D721Med (cell line): ENCODE measurements around the gene GPR31.

ENCODE experiments used
- DNase-seq: peaks from one replicate; pipeline ENCODE4 v3.0.0; 2011; ENCODE audit warnings: low spot score; ENCODE audit not compliant: insufficient read length
- FAIRE-seq: peaks from 2 replicates; lab custom pipeline; 2011; peaks lifted over from hg19 to GRCh38; lab: Jason Lieb, UNC
- TF ChIP-seq, protein P1 (sequence below): IDR thresholded peaks from 2 replicates; pipeline ENCODE4 v1.5.1; 2012; ENCODE audit warnings: mild to moderate bottlenecking, control low read depth; ENCODE audit not compliant: insufficient read depth; ENCODE audit errors: missing control alignments

Gene GPR31

DNA sequence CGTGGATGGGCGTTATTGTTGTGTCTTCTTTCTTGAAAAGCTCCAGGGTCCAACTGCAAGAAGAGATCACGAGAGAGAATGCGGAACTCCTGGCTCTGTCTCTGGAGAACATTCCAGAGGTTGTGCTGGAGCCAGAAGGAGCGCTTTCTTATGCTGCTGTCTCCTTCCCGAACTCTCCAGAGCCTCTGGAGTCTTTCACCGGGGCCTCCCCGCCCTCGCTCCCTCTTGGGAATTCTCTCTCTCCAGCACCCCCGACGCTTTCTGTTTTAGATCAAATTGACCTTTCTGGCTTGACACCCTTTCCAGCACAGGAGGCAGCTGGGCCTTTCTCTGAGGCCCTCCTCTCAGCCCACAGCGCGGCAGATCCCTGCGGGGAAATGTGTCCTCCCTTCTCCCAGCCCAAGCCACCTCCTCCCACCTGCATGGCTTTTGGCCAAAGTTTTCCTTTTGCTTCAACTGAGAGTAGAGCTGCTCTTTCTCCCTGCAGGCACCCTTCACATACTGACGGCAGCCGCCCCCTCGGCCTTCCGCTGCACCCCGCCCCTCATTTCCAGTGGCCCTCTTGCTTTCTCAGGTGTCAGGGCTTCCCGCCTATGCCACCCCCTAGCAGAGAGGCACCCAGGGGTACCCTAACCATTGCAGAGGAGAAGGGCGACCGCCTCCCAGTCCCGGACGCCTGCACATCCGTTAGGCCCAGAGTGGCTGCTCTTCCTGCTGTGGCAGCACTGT lies 41.5 kb downstream of the GPR31 start:
- DNase-seq (no peak), FAIRE-seq (no peak)
- TF ChIP-seq, protein P1, sequence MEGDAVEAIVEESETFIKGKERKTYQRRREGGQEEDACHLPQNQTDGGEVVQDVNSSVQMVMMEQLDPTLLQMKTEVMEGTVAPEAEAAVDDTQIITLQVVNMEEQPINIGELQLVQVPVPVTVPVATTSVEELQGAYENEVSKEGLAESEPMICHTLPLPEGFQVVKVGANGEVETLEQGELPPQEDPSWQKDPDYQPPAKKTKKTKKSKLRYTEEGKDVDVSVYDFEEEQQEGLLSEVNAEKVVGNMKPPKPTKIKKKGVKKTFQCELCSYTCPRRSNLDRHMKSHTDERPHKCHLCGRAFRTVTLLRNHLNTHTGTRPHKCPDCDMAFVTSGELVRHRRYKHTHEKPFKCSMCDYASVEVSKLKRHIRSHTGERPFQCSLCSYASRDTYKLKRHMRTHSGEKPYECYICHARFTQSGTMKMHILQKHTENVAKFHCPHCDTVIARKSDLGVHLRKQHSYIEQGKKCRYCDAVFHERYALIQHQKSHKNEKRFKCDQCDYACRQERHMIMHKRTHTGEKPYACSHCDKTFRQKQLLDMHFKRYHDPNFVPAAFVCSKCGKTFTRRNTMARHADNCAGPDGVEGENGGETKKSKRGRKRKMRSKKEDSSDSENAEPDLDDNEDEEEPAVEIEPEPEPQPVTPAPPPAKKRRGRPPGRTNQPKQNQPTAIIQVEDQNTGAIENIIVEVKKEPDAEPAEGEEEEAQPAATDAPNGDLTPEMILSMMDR, result no peak

DNA sequence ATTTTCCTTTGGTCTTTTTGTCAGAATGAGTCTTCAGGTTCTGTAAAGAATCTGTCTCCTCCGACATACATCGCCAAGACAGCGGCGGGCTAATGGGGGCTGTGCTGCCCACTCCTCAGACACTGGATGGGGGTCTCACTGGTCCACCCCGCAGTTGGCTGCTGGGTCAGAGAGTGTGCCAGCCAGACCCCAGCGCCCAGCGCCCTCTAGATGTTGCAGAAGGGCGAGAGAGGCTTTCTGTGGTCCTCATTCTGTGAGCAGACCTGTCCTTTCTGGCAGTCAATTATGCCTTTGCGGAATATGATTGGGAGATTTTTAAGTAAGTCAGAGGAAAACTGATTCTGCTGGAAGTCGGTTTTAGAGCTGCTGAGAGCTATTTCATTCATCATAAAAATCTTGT lies 42.7 kb downstream of the GPR31 start:
- TF ChIP-seq, protein P1, result peak; percentile 2
- no peak for DNase-seq
- no peak for FAIRE-seq

DNA sequence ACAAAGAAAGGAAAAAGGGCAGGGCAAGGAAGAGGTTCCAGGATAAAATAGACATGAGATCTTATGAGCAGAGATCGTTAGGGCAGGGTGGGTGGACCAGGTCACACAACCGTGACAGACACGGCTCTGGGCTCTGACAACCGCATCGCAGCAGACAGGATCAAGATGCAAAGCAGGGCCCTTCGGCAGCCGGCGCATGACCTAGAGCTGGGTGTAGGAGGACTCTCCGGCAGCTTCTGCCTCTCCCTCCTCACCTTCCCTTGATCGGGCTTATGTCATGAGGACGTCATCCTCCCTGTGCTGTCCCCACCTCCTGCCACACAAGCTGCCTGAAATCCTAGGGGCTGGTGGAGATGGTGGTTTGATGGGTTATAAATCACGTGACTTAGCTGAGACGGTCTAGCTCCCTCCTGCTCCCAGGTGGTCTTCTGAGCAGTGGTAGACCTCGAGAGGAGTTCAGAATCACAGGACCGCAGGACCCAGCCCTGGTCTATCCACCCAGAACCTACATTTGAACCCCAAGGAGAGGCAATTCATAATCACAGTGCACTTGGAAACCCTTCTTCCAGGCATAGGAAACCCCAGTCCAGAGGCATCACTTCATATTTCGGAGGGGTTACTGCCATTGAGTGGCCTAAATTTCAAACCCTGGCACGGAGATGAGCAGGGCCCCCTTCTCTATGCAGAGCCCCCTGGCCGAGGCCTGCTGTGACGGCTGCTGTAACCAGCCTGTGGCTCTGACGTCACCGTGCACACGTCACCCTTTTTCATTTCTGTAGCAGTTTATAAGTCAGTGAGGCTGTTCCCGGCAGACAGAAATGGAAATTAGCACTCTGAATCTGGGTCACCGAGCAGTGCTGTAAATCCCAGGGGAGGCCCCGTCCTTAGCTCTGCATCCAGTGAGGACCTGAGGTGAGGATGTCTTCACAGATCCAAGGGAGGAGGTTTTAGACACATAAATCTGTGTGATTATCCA lies 43.6 kb downstream of the GPR31 start:
- TF ChIP-seq, protein P1, result no peak
- DNase-seq, result no peak
- no peak for FAIRE-seq

DNA sequence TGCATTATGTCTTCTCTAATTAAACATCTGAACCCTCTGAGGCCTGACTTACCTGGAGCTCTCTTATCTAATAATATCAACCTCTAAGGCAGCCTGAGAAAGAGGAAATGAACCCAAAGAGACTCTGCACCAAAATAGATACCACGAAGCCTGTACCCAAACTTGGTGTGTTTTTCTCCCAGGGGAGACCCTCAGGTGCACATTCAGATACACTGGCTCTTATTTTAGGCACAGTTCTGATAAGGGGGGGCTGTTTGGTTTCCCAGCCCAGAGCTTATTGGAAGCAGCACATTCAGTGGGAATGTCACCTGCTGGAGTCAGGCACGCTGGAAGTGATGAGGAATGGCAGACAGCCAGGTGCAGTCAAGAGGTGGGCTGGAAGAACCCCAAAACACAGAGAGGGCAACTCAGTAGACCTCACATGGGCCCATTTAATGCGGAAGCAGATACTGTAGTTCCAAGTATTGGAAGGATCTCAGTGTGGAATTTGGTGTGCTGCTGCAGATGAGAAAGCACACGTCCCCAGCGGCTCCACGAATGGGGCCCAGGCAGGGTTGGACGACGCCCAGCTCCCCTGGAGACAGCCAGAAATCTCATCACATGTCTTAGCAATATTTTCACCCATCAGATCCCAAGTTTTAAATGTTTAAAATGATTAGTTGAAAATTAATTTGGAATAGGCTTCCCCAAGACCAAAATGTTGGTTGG lies 44.6 kb downstream of the GPR31 start:
- TF ChIP-seq, protein P1, result no peak
- FAIRE-seq (no peak), DNase-seq (no peak)

DNA sequence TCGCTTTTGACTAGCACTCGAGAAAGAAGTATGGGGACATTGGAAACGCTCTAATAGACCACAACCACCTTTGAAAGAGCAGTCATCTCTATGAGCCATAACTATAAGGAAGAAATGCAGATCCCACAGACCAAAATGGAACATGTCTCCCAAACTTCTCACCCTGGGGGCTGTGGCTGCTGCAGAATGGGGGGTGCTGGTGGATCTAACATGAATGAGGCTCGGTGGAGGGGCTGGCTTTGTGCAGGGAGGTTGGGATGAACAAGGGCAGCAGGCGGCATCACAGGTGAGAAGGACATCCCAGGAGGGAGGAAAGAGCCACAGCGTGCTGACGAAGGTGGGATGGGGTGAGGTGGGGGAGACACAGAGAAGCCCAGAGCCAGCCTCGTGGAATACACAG lies 45.4 kb downstream of the GPR31 start:
- TF ChIP-seq, protein P1, result no peak

DNA sequence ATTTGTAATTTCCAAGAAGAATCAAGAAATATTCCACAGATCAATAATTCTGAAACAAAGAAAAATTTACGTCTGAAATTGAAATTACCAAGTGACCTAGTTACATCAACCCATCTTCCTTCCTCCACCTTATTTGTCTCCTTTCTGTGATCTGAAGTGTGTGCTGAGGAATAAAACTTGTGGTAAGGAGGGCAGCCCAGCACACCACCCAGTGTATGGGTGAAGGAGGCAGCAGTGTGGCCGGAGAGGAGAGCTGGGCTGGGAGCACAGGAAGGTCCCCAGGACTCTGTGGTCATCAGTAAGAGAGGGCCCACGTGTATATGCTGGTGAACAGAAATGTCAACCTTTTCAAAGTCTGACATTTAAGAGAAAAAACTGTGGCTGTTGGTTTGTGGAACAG lies 46.2 kb downstream of the GPR31 start:
- no peak for FAIRE-seq
- no peak for DNase-seq
- TF ChIP-seq, protein P1, result no peak

More for the DNA sequence above, 45.4 kb downstream of the GPR31 start:
- DNase-seq (no peak), FAIRE-seq (no peak)
